ENCODE results near the gene CABLES2. TPM values are rescaled to one million over a fixed set of nuclear protein-coding genes. Genes with fewer than 3 reads are reported as not detected.

CABLES2 gene
- total and polyA plus RNA-seq, 10 of the 15 experiments (the other 5 are each of a cell fraction or from before 2014, with no cell fraction given), result 2.2 to 14.9 (median 5.3) TPM

- TF ChIP-seq MAX (IDR thresholded peaks at IDR 0.05; ENCODE audit: low read depth, low read length) (no peak), RFX5 (IDR thresholded peaks at IDR 0.05; ENCODE audit: low read depth, low read length) (no peak), REST (IDR thresholded peaks at IDR 0.05; ENCODE audit: low read depth, low read length) (no peak), IKZF2 (IDR thresholded peaks at IDR 0.05) (no peak), DPF2 (IDR thresholded peaks at IDR 0.05) (no peak)
Observed at GRCh38 chr20:62412194-62413024, 5.3 kb upstream of the CABLES2 start (continued).

GRCh38 chr20:62411479-62412193, 4.6 kb upstream of the CABLES2 start:
- Histone ChIP-seq H3K4me3 (no peak overlapping the region), H3K4me2 (ENCODE audit: control insufficient read depth, insufficient read depth) (no peak overlapping the region), H3K9me3 (replicated peaks; ENCODE audit: control insufficient read depth, insufficient read depth, low read length) (no peaks in the 10 kb centered on the region), H4K20me1 (ENCODE audit: control insufficient read depth, insufficient read depth) (no peaks in the 10 kb centered on the region), H3K36me3 (ENCODE audit: control insufficient read depth in 2 of 2, insufficient read depth in 2 of 2, low read length in 1 of 2) (no peaks in the 10 kb centered on the region), H2AFZ (ENCODE audit: control insufficient read depth, low read depth, low read length) (no peak overlapping the region), H3K4me1 (ENCODE audit: control insufficient read depth, insufficient read depth, low read length) (peaks cover 10% of the 10 kb centered on the region), H3K27me3 (replicated peaks in 1 of 2; ENCODE audit: control insufficient read depth in 2 of 2, insufficient read depth in 2 of 2, low read length in 1 of 2) (no peaks in the 10 kb centered on the region), H3K79me2 (ENCODE audit: control insufficient read depth, insufficient read depth, low read length) (peaks cover 1% of the 10 kb centered on the region), H3K9ac (ENCODE audit: control insufficient read depth, insufficient read depth, low read length) (no peak overlapping the region), H3K27ac (ENCODE audit: control insufficient read depth, insufficient read depth) (no peak overlapping the region)
- RAD21 ChIA-PET (ENCODE audit: unreplicated experiment), result no interaction called here
- no TSS peak for BruUV-seq (replicated peaks)
- no peak for FAIRE-seq
- DNase-seq (ENCODE audit: low read depth, low spot score), result no peak
- intact Hi-C loops (cut with micrococcal nuclease; ENCODE audit: unreplicated experiment) (no loop called here), in situ Hi-C loops (cut with MboI) (no loop called here)
- SMC1A ChIA-PET (ENCODE audit: uncharacterized antibody, unreplicated experiment), result interaction anchor here (0.6 kb wide), 1 partner anchor 487 kb away, joined by 3 read pairs; no protein-coding TSS in a partner anchor
- POLR2A ChIA-PET, result no interaction called here
- 53% methylated on average over 20 of the region's 24 CpGs for WGBS (ENCODE audit: insufficient coverage, insufficient replicate concordance, low lambda C conversion rate, missing lambda C conversion rate)
- no peak for ATAC-seq
- CTCF ChIA-PET, result interaction anchor here (2.4 to 4.2 kb wide), 4 partner anchors 12 to 397 kb away, joined by 5 to 23 read pairs (median 8); no protein-coding TSS in a partner anchor
- TF ChIP-seq PKNOX1 (IDR thresholded peaks at IDR 0.05) (no peak), HDGF (IDR thresholded peaks at IDR 0.05) (no peak), NFIC (IDR thresholded peaks at IDR 0.05; ENCODE audit: low read depth, low read length) (no peak), TARDBP (IDR thresholded peaks at IDR 0.05; ENCODE audit: borderline replicate concordance) (no peak), BRCA1 (IDR thresholded peaks at IDR 0.05; ENCODE audit: low read depth, low read length) (no peak), HDAC2 (IDR thresholded peaks at IDR 0.05) (no peak), RELB (IDR thresholded peaks at IDR 0.05; ENCODE audit: low read depth) (no peak), POU2F2 (IDR thresholded peaks at IDR 0.05; ENCODE audit: borderline replicate concordance, low read depth, low read length) (no peak), MYC (IDR thresholded peaks at IDR 0.05; ENCODE audit: insufficient read depth, insufficient read length, insufficient replicate concordance, low read length, severe bottlenecking) (no peak), RELA (IDR thresholded peaks at IDR 0.05; ENCODE audit: borderline replicate concordance, partially characterized antibody) (no peak)
